Neural progenitor cell (in vitro differentiated cells): ENCODE data around the gene ETV6. TPM values are rescaled to one million over a fixed set of nuclear protein-coding genes. Genes with fewer than 3 reads are reported as not detected.

ENCODE experiments used
- DNase-seq: peaks from one replicate; pipeline ENCODE4 v3.0.0-alpha.2; 2016; ENCODE audit warnings: low spot score
- H2AFZ ChIP-seq: fragments of 200-600 bp; sonication (generic); replicated peaks from 2 replicates; pipeline ENCODE4 v1.6.1; 2016; ENCODE audit warnings: antibody characterized with exemption
- H3F3A ChIP-seq: fragments of 200-600 bp; sonication (generic); 2 replicates; pipeline ENCODE4 v1.6.1; 2016; ENCODE audit warnings: antibody characterized with exemption, low read depth
- H3K27ac ChIP-seq: fragments of 200-600 bp; sonication (generic); 2 replicates; pipeline ENCODE4 v1.5.1; 2016; ENCODE audit warnings: mild to moderate bottlenecking
- H3K27me3 ChIP-seq: fragments of 200-600 bp; sonication (generic); 2 replicates; pipeline ENCODE4 v1.6.1; 2016; ENCODE audit warnings: mild to moderate bottlenecking, moderate library complexity
- H3K36me3 ChIP-seq: fragments of 200-600 bp; sonication (generic); 2 replicates; pipeline ENCODE4 v1.5.1; 2016
- H3K4me1 ChIP-seq: fragments of 200-600 bp; sonication (generic); 2 replicates; pipeline ENCODE4 v1.6.1; 2016; ENCODE audit warnings: mixed run types
- H3K4me2 ChIP-seq: fragments of 200-600 bp; sonication (generic); 2 replicates; pipeline ENCODE4 v1.6.1; 2016
- H3K4me3 ChIP-seq: fragments of 200-600 bp; sonication (generic); 2 replicates; pipeline ENCODE4 v1.5.1; 2016
- H3K79me2 ChIP-seq: fragments of 200-600 bp; sonication (generic); 2 replicates; pipeline ENCODE4 v1.6.1; 2016; ENCODE audit warnings: low read depth
- H3K9ac ChIP-seq: fragments of 200-600 bp; sonication (generic); 2 replicates; pipeline ENCODE4 v1.6.1; 2016
- H3K9me3 ChIP-seq: fragments of 200-600 bp; sonication (generic); 2 replicates; pipeline ENCODE4 v1.5.1; 2016; ENCODE audit warnings: low read depth
- H4K20me1 ChIP-seq: fragments of 200-600 bp; sonication (generic); 2 replicates; pipeline ENCODE4 v1.6.1; 2016; ENCODE audit warnings: low read depth
- H3K27ac Mint-ChIP-seq: 3 replicates; pipeline ENCODE4 v1.8.0; 2021; ENCODE audit warnings: mixed read lengths
- H3K27me3 Mint-ChIP-seq: 2 replicates; pipeline ENCODE4 v1.8.0; 2022; ENCODE audit warnings: low read depth, mild to moderate bottlenecking, inconsistent platforms, moderate library complexity, mixed read lengths; ENCODE audit not compliant: insufficient read depth
- H3K36me3 Mint-ChIP-seq: 3 replicates; pipeline ENCODE4 v1.8.0; 2021; ENCODE audit warnings: mixed read lengths
- H3K4me1 Mint-ChIP-seq: 3 replicates; pipeline ENCODE4 v1.8.0; 2021; ENCODE audit warnings: mixed read lengths
- H3K4me3 Mint-ChIP-seq: 3 replicates; pipeline ENCODE4 v1.8.0; 2021; ENCODE audit warnings: mild to moderate bottlenecking, moderate library complexity, mixed read lengths
- H3K9me3 Mint-ChIP-seq: 3 replicates; pipeline ENCODE4 v1.8.0; 2020; ENCODE audit warnings: mixed read lengths
- CTCF ChIP-seq: fragments of 200-600 bp; sonication (generic); IDR thresholded peaks from 2 replicates; pipeline ENCODE4 v1.5.1; 2017; ENCODE audit warnings: antibody characterized with exemption, mild to moderate bottlenecking
- EZH2 ChIP-seq: fragments of 200-600 bp; sonication (generic); IDR thresholded peaks from 2 replicates; pipeline ENCODE4 v1.6.1; 2017; ENCODE audit warnings: antibody characterized with exemption, mild to moderate bottlenecking, moderate library complexity
- EZH2phosphoT487 ChIP-seq: fragments of 200-600 bp; sonication (generic); IDR thresholded peaks from 2 replicates; pipeline ENCODE4 v1.6.1; 2017; ENCODE audit warnings: antibody characterized with exemption
- total RNA-seq: library from RNA; depleted of rRNA; stranded (reverse); fragments of >200 nt; gene quantifications from 2 replicates; pipeline ENCODE4 v1.2.3, GENCODE V29; 2015; ENCODE audit warnings: low replicate concordance

ETV6 gene
- total RNA-seq, 1 donor from 2014 or later = 6.2 TPM

GRCh38 chr12:11747969-11748368, 98.5 kb downstream of the ETV6 start:
- no peaks in the 10 kb centered on the region for H3K36me3 ChIP-seq
- Mint-ChIP-seq H3K27me3 (peaks cover 3% of the 10 kb centered on the region), H3K27ac (no peak overlapping the region), H3K9me3 (no peaks in the 10 kb centered on the region), H3K36me3 (peaks cover 11% of the 10 kb centered on the region), H3K4me3 (no peak overlapping the region), H3K4me1 (peaks cover 22% of the 10 kb centered on the region)
- no peak overlapping the region for H3K27ac ChIP-seq
- no peak for DNase-seq
- H3K27me3 ChIP-seq = no peaks in the 10 kb centered on the region
- H4K20me1 ChIP-seq = peaks cover 16% of the 10 kb centered on the region
- no peaks in the 10 kb centered on the region for H3K9me3 ChIP-seq
- H3K79me2 ChIP-seq = no peaks in the 10 kb centered on the region
- peaks cover 15% of the 10 kb centered on the region for H3F3A ChIP-seq
- no peak overlapping the region for H3K9ac ChIP-seq
- H2AFZ ChIP-seq = no peak overlapping the region
- TF ChIP-seq CTCF (no peak), EZH2 (no peak), EZH2phosphoT487 (no peak)
- no peak overlapping the region for H3K4me3 ChIP-seq
- H3K4me2 ChIP-seq = no peak overlapping the region
- peaks cover 27% of the 10 kb centered on the region for H3K4me1 ChIP-seq

DNA sequence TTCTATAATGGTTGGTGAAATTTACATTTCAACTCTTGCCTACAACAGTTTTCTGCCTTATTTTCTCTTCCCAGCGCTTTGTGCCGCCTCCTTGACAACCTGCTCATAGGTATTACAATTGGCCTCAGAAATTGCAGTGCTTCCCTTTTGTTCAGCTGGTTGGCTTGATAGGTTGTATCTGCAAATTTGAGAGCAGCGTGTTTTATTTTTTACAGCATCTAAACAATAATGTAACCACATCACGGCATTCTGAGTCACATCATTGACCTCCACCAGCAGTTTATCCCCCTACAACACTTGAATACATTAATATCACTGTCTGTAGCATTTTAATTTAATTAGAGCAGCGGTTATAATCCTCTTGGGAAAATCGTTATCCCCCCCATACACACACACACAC, 99.4 kb downstream of the ETV6 start:
- no peak overlapping the region for H3K27ac ChIP-seq
- no peak overlapping the region for H2AFZ ChIP-seq
- no peak for DNase-seq
- TF ChIP-seq EZH2 = no peak
- TF ChIP-seq CTCF = no peak
- TF ChIP-seq EZH2phosphoT487 = no peak
- H3K4me1 ChIP-seq = peaks cover 20% of the 10 kb centered on the region
- peaks cover 6% of the 10 kb centered on the region for H3F3A ChIP-seq
- no peak overlapping the region for H3K4me3 ChIP-seq
- Mint-ChIP-seq H3K27me3 (peaks cover 2% of the 10 kb centered on the region), H3K4me3 (no peak overlapping the region), H3K9me3 (no peaks in the 10 kb centered on the region), H3K36me3 (peaks cover 11% of the 10 kb centered on the region), H3K4me1 (peaks cover 18% of the 10 kb centered on the region), H3K27ac (no peak overlapping the region)
- no peaks in the 10 kb centered on the region for H3K79me2 ChIP-seq
- no peaks in the 10 kb centered on the region for H3K27me3 ChIP-seq
- H4K20me1 ChIP-seq = peaks cover 6% of the 10 kb centered on the region
- no peak overlapping the region for H3K9ac ChIP-seq
- H3K36me3 ChIP-seq = no peaks in the 10 kb centered on the region
- H3K9me3 ChIP-seq = no peaks in the 10 kb centered on the region
- no peak overlapping the region for H3K4me2 ChIP-seq

DNA sequence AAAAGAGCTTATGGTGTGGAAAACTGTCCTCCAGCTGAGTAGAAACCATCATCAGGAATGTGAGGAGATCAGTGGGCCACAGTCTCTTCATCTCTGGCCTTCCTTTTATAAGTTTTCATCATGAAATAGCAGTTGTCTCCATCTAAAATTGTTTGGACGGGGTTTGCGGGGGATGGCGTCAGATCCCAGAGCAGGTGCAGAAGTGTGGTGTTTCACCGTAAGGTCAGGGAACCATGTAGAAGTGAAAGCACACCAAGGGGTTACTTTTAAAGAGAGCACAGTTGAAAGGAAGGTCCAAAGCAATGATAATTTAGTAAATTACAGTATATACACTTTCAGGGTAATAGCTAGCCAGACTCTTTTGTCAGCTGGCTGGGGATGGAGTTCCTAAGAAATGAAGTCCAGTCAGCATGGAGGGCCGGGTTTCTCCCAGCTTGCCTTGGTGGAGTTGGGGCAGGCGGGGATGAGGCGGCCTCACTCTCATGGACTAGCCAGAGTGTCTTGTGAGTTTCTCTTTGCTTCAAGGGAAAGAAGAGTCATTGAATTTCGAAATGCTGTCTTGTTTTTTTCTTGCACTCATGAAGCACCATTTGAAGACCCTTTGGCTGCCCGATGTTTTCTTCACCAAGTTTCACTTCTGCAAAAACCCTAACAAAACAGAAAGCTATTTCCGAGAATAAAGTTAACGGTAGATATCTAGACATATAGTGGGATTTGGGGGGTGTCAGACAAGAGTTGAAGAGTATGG, 100.6 kb downstream of the ETV6 start:
- Mint-ChIP-seq H3K27ac (no peak overlapping the region), H3K9me3 (no peaks in the 10 kb centered on the region), H3K27me3 (no peaks in the 10 kb centered on the region), H3K4me1 (peaks cover 19% of the 10 kb centered on the region), H3K4me3 (no peak overlapping the region), H3K36me3 (peaks cover 19% of the 10 kb centered on the region)
- Histone ChIP-seq H3K9me3 (no peaks in the 10 kb centered on the region), H4K20me1 (no peaks in the 10 kb centered on the region), H3K4me3 (no peak overlapping the region), H3K27me3 (no peaks in the 10 kb centered on the region), H3K4me2 (no peak overlapping the region), H3K27ac (no peak overlapping the region), H3K79me2 (no peaks in the 10 kb centered on the region), H3F3A (no peaks in the 10 kb centered on the region), H3K4me1 (peaks cover 14% of the 10 kb centered on the region), H3K36me3 (no peaks in the 10 kb centered on the region), H3K9ac (no peak overlapping the region), H2AFZ (no peak overlapping the region)
- no peak for DNase-seq
- TF ChIP-seq EZH2phosphoT487 (no peak), CTCF (no peak), EZH2 (no peak)
